ENCODE results near the gene NSL1.

DNA sequence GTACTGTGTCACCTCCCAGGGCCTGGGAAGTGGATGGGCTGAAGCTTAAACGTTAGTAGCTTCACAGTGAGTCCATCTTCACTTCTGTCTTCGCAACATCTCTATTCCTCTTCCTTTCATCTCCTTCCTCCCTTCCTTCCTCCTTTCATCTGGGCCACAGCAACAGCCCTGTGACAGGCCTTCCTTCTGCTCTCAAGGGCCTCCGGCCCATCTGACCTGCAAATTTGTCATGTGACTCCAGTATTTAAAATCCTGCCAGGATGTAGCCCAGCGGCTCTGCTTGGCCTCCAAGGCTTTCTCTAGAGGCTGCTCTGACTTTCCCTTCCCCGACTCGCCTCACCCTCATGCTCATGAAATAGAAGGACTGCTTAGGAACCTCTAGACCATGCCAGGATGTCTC, 81.0 kb downstream of the NSL1 start:
- TF ChIP-seq CTCF (IDR thresholded peaks at IDR 0.05) (no peak), POLR2A (IDR thresholded peaks at IDR 0.05) (no peak), POLR2AphosphoS5 (IDR thresholded peaks at IDR 0.05) (no peak)

Measured in stomach (tissue), 4 donors.